DMS 273 (cell line): ENCODE results near the gene CD68.
A peak's percentile ranks its signal among the peaks of the same experiment; 100 is the strongest.

Experiments
- DNase-seq: peaks from one replicate; lab custom pipeline; 2025; ENCODE audit not compliant: unreplicated experiment; lab: John Stamatoyannopoulos, UW

The CD68 gene, protein sequence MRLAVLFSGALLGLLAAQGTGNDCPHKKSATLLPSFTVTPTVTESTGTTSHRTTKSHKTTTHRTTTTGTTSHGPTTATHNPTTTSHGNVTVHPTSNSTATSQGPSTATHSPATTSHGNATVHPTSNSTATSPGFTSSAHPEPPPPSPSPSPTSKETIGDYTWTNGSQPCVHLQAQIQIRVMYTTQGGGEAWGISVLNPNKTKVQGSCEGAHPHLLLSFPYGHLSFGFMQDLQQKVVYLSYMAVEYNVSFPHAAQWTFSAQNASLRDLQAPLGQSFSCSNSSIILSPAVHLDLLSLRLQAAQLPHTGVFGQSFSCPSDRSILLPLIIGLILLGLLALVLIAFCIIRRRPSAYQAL

DNA sequence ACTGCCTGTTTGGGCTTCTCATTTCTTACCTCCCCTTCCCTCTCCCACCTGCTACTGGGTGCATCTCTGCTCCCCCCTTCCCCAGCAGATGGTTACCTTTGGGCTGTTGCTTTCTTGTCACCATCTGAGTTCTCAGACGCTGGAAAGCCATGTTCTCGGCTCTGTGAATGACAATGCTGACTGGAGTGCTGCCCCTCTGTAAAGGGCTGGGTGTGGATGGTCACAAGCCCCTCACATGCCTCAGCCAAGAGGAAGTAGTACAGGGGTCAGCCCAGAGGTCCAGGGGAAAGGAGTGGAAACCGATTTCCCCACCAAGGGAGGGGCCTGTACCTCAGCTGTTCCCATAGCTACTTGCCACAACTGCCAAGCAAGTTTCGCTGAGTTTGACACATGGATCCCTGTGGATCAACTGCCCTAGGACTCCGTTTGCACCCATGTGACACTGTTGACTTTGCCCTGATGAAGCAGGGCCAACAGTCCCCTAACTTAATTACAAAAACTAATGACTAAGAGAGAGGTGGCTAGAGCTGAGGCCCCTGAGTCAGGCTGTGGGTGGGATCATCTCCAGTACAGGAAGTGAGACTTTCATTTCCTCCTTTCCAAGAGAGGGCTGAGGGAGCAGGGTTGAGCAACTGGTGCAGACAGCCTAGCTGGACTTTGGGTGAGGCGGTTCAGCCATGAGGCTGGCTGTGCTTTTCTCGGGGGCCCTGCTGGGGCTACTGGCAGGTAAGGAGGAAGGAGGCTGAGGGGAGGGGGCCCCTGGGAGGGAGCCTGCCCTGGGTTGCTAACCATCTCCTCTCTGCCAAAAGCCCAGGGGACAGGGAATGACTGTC is at the start of gene CD68:
Gene CD68, plus strand, starts transcription at position 638 of the 833 bp plus-strand sequence. Its CDS starts 40 bp downstream, at position 678.
- peak; percentile 83 for DNase-seq

DNA sequence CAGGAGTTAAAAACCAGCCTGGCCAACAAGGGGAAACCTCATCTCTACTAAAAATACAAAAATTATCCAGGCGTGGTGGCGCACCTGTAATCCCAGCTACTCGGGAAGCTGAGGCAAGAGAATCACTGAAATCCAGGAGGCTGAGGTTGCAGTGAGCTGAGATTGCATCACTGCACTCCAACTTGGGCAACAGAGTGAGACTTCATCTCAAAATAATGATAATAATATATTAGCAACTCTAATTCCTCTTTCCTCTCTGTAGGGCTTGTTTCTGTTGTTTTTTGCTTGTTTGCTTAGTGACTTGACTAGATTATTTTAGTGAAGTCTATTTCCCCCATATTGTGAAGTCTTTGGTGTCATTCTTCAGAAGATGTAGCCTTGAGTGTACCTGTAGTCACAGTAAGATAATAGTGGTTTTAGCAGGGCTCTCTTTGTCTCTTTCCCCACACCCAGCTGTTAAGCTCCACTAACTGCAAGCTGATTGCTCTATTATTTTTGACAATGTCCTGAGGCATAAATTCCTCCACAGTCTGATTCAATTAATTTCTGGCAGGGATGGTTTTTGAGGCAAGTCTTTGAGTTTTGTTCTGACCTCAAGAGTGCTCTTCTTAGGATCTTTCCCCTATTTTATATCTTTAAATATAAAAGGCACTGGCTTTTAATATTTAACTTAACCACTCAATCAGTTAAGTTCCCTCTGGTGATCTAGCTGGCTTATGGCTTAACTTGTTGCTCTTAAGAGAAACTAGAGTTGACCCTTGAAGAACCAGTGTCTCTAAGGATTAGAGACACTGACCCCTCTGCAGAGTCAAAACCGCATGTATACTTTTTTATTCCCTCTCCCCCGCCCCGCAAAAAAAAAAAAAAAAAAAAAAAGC is 49.2 kb upstream of the CD68 start:
- DNase-seq, result no peak

DNA sequence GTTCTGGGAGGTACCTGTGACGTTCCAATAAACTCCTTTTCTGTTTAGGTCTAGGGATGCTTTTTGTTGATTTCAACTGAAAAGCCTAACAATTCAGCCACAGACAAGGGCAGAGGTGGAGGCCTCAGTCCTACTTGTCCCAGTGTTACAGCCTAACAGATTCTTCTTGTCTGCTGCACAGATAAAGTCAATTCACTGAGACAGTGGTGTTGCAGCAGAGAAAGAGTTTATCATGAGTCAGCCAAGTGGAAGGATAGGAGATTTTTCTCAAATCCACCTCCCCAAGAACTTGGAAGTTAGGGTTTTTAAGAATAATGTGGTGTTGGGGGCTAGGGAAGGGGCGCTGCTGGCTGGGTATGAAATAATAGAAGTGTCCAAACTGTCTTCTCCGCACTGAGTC is 41.4 kb upstream of the CD68 start:
- no peak for DNase-seq

DNA sequence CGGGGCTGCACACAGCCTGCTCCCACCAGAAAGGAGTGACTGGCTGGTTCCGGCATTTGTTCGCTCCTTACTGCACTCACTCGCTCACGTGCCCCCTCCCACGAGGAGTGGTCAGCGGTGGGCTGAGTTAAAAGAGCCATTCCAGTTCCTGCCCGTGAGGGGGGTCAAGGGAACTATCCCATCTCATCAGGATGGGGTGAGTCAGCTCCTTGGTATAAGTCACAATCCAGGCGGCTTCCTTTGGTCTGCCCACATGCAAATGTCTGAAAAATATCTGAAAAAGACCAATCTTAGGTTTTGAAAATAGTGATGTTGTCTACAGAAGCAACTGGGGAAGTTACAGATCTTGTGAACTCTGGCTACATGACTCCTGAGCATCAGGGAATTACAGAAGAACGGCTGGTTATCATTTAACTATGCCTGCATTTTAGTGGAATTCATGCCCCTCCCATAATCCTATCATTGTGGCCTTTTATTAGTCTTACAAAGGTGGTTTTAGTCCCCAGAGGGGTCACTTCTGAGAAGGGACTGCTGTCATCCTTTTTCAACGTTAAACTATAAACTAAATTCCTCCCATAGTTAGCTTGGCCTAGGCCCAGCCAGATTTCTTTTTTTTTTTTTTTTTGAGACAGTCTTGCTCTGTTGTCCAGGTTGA is 40.4 kb upstream of the CD68 start:
- DNase-seq, result no peak

DNA sequence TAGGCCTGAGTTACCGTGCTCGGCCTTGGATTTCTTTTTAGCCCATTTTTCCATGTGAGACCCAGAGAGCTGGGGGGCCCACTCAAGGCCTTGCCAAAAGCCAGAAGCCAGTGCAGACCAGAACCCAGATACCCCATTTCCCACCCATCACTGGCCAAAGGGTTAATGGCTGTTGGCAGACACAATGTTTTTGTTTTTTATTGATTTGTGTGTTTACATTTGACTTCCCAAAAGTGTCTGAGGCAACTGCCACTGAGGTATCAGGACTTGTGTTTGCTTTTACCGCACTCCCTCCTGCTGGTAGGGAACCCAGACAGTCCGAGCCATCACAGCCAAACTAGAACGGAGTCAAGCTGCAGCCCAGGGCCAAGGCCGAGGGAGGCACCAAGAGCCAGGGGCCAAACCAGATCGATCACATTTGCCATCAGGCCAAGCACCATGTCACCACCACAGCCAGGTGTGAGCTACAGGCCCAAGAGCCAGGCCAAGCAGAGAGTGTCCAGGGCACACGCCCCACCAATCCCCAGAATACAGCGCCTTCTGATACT is 38.3 kb upstream of the CD68 start:
- DNase-seq, result no peak

DNA sequence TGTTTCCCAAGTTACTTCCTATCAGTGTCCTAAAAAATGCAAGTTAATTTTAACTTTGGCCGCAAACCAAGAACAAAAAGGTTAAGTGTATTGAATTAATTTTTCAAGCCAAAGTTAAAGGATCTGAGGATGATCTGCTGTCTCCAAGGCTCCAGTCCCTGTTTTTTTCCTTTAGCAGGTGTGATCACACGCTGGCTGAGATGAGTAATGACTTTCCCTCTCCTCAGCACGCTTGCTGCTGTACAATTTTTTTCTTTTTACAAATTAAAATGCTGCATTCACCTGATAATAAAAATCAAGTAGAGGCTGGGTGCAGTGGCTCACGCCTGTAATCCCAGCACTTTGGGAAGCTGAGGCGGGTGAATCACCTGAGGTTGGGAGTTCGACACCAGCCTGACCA is 34.5 kb upstream of the CD68 start:
- DNase-seq, result no peak

DNA sequence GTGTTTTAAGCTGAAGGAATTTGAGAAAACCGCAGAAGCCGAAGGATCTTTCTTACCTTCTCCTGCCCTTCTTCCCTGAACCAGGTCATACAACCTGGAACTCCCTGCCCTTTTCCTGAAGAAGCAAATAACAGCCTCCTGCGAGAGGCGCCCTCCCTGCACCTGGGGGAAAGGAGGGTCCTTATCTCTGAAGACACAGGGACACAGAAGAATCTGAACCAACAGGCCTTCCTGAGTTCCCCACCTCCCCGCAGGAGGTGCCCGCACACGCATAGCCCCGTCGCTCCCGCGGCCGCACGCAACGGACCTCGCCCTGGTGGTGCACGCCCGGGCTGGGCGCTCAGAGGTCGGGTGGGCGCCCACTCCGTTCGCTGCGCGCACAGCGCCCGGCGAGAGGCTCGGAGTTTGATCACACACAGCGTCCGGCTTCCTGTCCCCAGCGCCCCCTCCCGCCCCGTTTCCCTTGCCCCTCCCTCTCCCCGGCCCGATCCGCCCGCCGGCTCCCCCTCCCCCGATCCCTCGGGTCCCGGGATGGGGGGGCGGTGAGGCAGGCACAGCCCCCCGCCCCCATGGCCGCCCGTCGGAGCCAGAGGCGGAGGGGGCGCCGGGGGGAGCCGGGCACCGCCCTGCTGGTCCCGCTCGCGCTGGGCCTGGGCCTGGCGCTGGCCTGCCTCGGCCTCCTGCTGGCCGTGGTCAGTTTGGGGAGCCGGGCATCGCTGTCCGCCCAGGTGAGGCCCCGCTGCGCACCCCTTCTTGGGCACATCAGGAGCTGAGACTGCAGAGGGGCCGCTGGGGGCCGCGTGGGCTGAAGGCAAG is 30.6 kb upstream of the CD68 start, which contains the start of gene TNFSF12:
Gene TNFSF12, plus strand, starts transcription at position 474 of the 816 bp plus-strand sequence. Its CDS starts 96 bp downstream, at position 570.
- peak; percentile 19 for DNase-seq

DNA sequence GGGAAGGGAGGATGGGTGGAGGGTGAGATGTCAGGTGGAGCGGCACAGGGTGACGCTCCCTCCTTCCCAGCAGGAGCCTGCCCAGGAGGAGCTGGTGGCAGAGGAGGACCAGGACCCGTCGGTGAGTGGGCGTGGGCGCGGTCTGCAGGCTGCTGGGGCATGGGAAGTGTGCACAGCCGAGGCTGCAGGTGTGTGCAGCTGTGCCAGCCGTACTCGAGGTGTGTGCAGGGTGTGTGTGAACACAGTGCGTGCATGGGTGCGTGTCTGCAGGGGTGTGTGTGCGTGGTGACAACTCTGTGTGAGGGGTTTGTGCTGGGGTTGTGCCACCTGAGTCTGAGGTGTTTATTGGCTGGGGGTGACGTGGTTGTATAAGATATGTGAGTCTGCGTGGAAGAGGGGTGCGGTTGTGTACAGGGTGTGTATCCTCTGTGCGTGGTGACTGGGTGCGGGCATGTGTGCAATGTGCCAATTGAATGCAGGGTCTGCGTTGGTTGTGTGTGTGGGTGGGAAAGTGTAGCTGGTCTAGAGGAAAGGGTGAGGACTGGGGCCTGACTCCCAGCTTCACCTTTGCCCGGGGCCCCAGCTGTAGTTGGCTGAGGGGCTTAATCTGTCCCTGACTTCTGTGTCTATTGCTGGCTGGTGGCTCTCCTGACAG is 29.9 kb upstream of the CD68 start:
- no peak for DNase-seq

DNA sequence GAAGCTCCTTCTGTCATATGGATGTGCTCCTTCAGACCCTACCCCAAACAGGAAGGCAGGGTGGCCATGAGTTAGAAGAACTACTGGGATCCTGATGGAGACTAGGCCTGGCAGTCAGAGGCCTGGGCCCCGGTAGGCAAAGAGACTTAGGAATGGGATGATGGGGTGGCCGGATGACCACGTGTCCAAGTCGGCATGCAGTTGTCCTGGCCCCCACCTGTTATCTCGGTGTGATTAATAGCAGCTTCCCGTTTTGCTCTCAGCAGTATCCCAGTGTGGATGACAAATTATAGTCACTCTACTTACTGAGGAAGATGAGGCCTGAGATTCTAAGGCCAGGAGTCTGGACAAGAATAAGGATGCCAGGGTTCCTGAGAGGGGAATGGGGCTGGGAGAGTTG is 29.1 kb upstream of the CD68 start:
- DNase-seq, result no peak

DNA sequence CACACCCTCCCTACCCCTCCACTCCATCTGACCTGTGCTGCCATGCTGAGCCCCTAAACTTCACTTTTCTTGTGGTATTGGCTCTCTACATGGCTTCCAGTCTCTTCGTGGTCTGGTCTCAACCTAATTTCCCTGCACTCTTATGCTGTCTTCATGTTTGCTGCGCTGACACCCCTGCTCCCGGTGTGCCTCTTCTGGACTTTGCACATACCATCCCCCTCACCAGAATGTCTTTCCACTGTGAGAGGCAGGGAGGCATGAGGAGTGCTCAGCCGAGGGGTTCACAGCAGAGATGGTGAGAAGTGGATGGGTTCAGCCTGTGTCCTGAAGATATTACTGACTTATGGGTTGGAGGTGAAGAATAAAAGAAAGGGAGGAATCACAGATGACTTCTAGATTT is 28.0 kb upstream of the CD68 start:
- DNase-seq, result no peak

DNA sequence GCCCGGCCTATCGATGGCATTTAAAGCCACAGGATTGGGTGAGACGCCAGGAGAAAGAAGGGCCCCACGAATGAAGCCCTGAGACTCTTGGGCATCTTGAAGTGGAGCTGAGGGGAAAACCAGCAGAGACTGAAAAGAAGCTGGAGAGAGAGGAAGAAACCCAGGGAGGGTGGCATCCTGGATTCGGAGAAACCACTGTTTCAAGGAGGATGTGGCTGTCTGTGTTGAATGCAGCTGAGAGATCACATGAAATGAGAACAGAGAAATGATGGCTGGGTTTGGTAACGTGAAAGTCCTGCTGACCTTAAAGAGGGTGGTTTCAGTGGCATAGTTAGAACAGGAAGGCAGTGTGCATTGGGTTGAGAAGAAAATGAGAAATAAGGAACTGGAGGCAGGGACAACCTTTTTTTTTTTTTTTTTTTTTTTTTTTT is 26.8 kb upstream of the CD68 start:
- no peak for DNase-seq

DNA sequence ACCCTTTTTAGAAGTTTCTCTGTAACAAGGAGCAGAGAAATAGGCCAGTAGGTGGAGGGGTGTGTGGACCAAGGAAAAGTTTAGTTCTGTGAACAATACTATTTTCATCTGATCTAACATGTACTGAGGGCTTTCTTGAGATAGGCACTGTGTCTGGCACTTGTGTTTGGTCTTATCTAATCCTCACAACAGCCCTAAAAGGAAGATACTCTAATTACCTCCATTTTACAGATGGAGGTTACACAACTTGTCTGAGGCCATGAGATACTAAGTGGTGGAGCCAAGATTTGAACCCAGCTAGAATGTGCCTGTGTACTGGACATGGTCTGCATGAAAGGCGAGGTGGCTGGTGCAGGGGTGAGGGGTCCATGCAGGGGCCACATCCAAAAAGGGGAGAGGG is 26.1 kb upstream of the CD68 start:
- no peak for DNase-seq

DNA sequence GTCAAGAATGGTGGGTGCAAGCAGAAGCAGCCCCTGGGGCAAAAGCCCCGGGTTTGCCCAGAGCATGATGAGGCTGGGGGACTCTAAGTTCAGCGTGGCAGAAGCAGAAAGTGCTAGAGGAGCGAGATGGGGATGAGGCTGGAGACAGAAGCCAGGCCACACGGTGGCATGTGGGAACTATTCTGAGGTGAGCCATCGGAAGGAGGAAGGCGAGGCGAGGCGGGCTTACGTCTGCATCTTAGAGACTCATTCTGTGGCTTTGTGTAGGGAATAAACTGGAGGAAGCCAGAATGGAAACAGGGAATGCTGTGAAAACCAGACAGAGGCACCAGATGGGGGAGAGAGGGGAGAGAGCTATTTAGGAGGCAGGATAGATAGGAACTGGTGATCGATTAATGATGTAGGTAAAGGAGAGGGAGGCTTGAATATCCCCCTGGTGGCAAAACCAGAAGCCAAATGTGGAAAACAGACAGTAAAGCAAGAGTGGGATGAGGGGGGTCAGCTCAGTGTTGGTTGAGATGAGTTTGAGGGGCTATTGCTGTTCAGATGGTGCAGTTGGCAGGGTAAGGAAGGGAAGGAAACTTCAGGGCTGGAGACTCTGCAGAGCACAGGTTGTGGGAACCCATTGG is 24.0 kb upstream of the CD68 start:
- no peak for DNase-seq

DNA sequence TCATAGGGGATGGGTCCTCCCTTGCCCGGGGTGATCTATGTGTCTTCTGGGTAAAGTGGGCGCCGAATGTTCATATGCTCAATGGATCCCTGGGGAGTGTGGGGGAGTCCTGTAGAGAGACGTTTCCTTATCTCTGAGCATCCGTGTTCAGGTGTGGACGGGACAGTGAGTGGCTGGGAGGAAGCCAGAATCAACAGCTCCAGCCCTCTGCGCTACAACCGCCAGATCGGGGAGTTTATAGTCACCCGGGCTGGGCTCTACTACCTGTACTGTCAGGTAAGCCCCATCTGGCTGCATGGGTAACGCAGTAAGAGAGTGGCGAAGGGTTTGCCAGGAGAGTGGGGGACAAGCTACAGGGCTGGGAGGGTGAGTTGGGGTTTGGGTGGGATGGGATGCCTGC is 22.8 kb upstream of the CD68 start:
- DNase-seq, result no peak

DNA sequence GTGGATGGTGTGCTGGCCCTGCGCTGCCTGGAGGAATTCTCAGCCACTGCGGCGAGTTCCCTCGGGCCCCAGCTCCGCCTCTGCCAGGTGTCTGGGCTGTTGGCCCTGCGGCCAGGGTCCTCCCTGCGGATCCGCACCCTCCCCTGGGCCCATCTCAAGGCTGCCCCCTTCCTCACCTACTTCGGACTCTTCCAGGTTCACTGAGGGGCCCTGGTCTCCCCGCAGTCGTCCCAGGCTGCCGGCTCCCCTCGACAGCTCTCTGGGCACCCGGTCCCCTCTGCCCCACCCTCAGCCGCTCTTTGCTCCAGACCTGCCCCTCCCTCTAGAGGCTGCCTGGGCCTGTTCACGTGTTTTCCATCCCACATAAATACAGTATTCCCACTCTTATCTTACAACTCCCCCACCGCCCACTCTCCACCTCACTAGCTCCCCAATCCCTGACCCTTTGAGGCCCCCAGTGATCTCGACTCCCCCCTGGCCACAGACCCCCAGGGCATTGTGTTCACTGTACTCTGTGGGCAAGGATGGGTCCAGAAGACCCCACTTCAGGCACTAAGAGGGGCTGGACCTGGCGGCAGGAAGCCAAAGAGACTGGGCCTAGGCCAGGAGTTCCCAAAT is 22.2 kb upstream of the CD68 start:
- DNase-seq, result no peak

DNA sequence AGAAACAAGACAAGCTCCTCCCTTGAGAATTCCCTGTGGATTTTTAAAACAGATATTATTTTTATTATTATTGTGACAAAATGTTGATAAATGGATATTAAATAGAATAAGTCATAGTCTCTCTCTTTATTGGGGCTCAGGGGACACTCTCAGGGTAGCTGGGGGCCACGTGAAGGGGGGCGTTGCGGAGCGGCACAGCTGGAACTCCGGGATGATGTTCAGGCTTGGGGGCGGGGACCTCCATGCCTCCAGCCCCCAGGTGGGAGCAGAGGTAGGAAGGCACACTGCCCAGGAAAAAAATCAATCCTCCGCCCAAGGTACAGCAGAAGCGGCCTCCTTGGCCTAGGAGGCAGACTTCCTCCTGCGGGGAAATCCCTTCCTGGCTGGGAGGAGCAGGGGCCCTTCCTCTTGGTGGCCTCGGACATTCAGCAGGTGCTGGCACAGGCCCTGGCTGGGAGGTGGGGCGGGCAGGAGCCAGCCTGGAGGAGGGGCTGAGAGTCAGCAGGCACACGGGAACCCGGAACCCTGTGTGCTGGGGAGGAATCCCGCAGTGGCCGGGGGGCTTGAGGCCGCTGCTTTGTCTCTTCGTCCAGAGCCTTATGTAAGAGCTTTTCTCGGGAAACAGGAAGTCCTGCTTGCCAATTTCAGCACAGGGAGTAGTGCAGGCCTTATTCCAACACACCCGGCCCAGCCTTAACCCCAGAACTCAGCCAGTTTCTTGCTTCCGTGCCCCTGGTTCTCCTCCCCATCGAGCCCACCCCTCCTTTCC is 21.5 kb upstream of the CD68 start:
- peak; percentile 48 for DNase-seq

DNA sequence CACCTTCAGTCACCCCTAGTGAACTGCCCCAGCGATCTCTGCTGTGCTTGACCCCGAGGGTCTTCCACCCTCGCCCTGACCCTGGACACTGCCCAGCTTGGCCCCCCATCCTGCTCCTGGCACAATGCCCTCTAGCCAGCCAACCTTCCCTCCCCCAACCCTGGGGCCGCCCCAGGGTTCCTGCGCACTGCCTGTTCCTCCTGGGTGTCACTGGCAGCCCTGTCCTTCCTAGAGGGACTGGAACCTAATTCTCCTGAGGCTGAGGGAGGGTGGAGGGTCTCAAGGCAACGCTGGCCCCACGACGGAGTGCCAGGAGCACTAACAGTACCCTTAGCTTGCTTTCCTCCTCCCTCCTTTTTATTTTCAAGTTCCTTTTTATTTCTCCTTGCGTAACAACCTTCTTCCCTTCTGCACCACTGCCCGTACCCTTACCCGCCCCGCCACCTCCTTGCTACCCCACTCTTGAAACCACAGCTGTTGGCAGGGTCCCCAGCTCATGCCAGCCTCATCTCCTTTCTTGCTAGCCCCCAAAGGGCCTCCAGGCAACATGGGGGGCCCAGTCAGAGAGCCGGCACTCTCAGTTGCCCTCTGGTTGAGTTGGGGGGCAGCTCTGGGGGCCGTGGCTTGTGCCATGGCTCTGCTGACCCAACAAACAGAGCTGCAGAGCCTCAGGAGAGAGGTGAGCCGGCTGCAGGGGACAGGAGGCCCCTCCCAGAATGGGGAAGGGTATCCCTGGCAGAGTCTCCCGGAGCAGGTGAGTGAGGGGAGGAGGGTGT is 20.7 kb upstream of the CD68 start, which contains the start of gene TNFSF13:
Gene TNFSF13, plus strand, starts transcription at position 207 of the 776 bp plus-strand sequence. Its CDS starts 290 bp downstream, at position 497.
- DNase-seq, result no peak
